Measurements from ENCODE around the gene ACKR3. TPM values are rescaled to one million over a fixed set of nuclear protein-coding genes. Genes with fewer than 3 reads are reported as not detected.
A peak's percentile ranks its signal among the peaks of the same experiment; 100 is the strongest.

Gene ACKR3
- total RNA-seq: 10 to 100 TPM in 2 of 4 donors, 1 to 10 TPM in 2; 7.1 to 55.0 (median 15.2) TPM

DNA sequence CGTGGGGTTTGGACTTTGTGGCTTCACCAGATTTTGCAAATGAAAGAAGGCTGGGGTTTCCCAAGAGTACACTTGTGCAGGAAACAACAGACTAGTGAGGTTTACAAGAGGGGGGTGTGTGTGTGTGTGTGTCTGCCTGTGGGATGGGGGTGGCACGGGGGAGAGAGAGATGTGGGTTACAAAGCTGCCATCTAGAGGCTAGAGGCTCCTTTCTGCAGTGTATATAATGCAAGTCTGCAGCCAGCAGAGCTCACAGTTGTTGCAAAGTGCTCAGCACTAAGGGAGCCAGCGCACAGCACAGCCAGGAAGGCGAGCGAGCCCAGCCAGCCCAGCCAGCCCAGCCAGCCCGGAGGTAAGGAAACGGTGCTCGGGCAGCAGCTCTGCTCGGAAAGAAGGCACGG is at the start of gene ACKR3:
Gene ACKR3, plus strand, starts transcription at position 253 of the 401 bp plus-strand sequence. CDS start 10,641 bp downstream, outside the sequence.
- Histone ChIP-seq H3K4me3 (peak within 1 kb of the TSS; percentile 55 to 73 (median 58)), H3K27me3 (no peaks in the 10 kb centered on the region), H3K27ac (peak within 1 kb of the TSS; percentile 76 to 80 (median 77)), H3K36me3 (no peaks in the 10 kb centered on the region), H3K9me3 (no peaks in the 10 kb centered on the region), H3K4me1 (peaks cover 37 to 38% of the 10 kb centered on the region in 2 donors)
- intact Hi-C loops (cut with DNase I; ENCODE audit: low total_unique reads) (loop anchor here (2.0 to 5.0 kb wide), 4 partner anchors 163 to 457 kb away; no protein-coding TSS in a partner anchor), in situ Hi-C loops (cut with MboI; ENCODE audit: low sequenced_read_pairs in 4 of 4) (no loop called here)
- DNase-seq: peak; percentile 64 to 78
- peak; percentile 74 to 75 for ATAC-seq
- TF ChIP-seq, protein P1, sequence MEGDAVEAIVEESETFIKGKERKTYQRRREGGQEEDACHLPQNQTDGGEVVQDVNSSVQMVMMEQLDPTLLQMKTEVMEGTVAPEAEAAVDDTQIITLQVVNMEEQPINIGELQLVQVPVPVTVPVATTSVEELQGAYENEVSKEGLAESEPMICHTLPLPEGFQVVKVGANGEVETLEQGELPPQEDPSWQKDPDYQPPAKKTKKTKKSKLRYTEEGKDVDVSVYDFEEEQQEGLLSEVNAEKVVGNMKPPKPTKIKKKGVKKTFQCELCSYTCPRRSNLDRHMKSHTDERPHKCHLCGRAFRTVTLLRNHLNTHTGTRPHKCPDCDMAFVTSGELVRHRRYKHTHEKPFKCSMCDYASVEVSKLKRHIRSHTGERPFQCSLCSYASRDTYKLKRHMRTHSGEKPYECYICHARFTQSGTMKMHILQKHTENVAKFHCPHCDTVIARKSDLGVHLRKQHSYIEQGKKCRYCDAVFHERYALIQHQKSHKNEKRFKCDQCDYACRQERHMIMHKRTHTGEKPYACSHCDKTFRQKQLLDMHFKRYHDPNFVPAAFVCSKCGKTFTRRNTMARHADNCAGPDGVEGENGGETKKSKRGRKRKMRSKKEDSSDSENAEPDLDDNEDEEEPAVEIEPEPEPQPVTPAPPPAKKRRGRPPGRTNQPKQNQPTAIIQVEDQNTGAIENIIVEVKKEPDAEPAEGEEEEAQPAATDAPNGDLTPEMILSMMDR (IDR thresholded peaks at IDR 0.05 in 4 of 5, conservative IDR thresholded peaks at IDR 0.05 in 1 of 5): peak in 4 of 5 experiments; percentile 23 to 39 (median 36)
- peak; percentile 64 to 72 for TF ChIP-seq POLR2A (IDR thresholded peaks at IDR 0.05)

DNA sequence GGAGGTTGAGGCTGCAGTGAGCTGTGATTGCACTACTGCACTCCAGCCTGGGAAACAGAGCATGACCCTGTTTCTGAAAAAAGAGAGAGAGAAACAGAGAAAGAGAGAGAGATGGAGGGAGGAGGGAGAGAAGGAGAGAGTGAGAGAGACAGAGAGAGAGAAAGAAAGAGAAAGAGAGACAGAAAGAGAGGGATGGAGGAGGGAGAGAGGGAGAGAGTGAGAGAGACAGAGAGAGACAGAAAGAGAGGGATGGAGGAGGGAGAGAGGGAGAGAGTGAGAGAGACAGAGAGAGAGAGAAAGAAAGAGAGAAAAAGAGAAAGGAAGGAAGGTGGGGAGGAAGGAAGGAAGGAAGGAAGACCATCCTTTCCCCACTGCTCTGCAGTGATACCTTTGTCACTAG is 48.1 kb upstream of the ACKR3 start:
- H3K4me1 ChIP-seq: no peaks in the 10 kb centered on the region
- intact Hi-C loops (cut with DNase I; ENCODE audit: low total_unique reads): no loop called here
- TF ChIP-seq, protein P1 (IDR thresholded peaks at IDR 0.05 in 4 of 5, conservative IDR thresholded peaks at IDR 0.05 in 1 of 5): no peak
- no peak for TF ChIP-seq POLR2A (IDR thresholded peaks at IDR 0.05)
- H3K9me3 ChIP-seq: no peaks in the 10 kb centered on the region
- no peak overlapping the region for H3K4me3 ChIP-seq
- no peak overlapping the region for H3K27ac ChIP-seq
- DNase-seq (no peak), ATAC-seq (no peak)
- H3K36me3 ChIP-seq: no peaks in the 10 kb centered on the region
- in situ Hi-C loops (cut with MboI; ENCODE audit: low sequenced_read_pairs in 4 of 4): no loop called here
- H3K27me3 ChIP-seq: no peaks in the 10 kb centered on the region

DNA sequence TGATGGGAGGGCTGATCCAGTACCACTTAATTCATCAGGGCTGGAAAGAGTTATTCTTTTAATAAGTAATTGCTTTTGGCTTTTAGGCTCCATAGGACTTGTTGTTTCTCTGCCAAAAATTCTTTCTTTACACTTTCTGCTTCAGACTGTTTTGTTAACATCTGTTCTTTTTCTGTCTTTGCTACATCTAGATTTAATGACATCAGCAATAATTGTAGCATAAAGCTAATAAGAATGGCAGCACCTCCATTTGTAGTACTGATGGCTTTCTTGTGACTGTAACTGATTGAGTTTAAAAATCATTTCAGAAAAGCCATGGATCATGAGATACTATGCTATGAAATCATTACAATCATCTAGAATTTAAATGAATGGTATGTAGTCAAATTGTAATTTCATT is 46.4 kb upstream of the ACKR3 start:
- H3K4me1 ChIP-seq: no peaks in the 10 kb centered on the region
- DNase-seq (no peak), ATAC-seq (no peak)
- no peak overlapping the region for H3K27ac ChIP-seq
- H3K9me3 ChIP-seq: no peaks in the 10 kb centered on the region
- in situ Hi-C loops (cut with MboI; ENCODE audit: low sequenced_read_pairs in 4 of 4): no loop called here
- intact Hi-C loops (cut with DNase I; ENCODE audit: low total_unique reads): no loop called here
- TF ChIP-seq, protein P1 (IDR thresholded peaks at IDR 0.05 in 4 of 5, conservative IDR thresholded peaks at IDR 0.05 in 1 of 5): no peak
- no peak for TF ChIP-seq POLR2A (IDR thresholded peaks at IDR 0.05)
- no peaks in the 10 kb centered on the region for H3K27me3 ChIP-seq
- no peaks in the 10 kb centered on the region for H3K36me3 ChIP-seq
- no peak overlapping the region for H3K4me3 ChIP-seq

DNA sequence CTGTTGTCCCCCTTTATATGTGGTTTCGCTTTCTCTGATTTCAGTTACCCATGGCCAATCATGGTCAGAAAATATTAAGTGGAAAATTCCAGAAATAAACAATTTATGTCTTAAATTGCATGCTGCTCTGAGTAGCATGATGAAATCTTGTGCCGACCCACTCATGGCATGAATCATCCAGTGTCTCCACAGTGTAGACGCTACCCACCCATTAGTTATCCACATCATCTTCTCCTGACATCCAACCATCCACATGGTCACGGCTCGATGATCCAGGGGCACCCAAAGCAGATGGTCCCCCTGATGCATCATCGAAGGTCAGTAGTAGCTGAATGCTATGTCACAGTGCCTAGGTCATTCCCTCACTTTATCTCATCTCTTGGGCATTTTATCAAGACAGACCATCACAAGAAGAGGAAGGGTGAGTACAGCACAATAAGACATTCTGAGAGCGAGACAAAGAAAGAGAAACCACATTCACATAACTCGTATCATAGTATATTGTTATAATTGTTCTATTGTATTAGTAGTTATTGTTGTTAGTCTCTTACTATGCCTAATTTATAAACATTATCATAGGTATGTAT is 44.1 kb upstream of the ACKR3 start:
- no peak for ATAC-seq
- in situ Hi-C loops (cut with MboI; ENCODE audit: low sequenced_read_pairs in 4 of 4): no loop called here
- H3K4me3 ChIP-seq: no peak overlapping the region

More for the DNA sequence above, 44.1 kb upstream of the ACKR3 start:
- Histone ChIP-seq H3K27ac (no peak overlapping the region), H3K36me3 (no peaks in the 10 kb centered on the region), H3K9me3 (no peaks in the 10 kb centered on the region), H3K4me1 (no peaks in the 10 kb centered on the region), H3K27me3 (no peaks in the 10 kb centered on the region)
- TF ChIP-seq, protein P1 (IDR thresholded peaks at IDR 0.05 in 4 of 5, conservative IDR thresholded peaks at IDR 0.05 in 1 of 5): no peak
- no peak for TF ChIP-seq POLR2A (IDR thresholded peaks at IDR 0.05)
- intact Hi-C loops (cut with DNase I; ENCODE audit: low total_unique reads): no loop called here
- no peak for DNase-seq

All from gastrocnemius medialis (tissue), 4 donors.